GM19463 (cell line): ENCODE data around the gene TBATA.

Source experiments
- ATAC-seq: cut with Tn5 transposase; IDR thresholded peaks from one replicate; pipeline ENCODE4 v1.9.1; 2021; ENCODE audit warnings: mild to moderate bottlenecking, moderate library complexity; ENCODE audit not compliant: unreplicated experiment

TBATA gene

DNA sequence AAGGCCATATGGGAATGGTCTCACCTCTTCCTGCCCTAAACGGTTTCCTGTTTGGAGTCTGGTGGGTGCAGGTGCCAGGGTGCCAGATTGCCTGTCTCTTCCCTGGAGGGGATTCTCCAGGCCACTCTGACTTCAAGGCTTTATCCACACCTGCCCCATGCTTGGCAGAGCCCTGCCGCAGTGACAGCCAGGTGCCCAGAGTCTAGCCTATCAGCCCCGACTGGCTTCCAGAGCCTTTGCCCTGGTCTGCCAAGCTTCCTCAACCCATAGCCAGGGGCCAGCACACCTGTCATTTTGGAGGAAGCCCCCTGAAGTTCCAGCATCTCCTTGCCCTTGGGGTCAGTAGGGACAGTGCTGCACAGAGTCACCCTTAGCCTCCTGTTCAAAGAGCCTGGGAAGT is 21.6 kb downstream of the TBATA start:
- ATAC-seq, result no peak

DNA sequence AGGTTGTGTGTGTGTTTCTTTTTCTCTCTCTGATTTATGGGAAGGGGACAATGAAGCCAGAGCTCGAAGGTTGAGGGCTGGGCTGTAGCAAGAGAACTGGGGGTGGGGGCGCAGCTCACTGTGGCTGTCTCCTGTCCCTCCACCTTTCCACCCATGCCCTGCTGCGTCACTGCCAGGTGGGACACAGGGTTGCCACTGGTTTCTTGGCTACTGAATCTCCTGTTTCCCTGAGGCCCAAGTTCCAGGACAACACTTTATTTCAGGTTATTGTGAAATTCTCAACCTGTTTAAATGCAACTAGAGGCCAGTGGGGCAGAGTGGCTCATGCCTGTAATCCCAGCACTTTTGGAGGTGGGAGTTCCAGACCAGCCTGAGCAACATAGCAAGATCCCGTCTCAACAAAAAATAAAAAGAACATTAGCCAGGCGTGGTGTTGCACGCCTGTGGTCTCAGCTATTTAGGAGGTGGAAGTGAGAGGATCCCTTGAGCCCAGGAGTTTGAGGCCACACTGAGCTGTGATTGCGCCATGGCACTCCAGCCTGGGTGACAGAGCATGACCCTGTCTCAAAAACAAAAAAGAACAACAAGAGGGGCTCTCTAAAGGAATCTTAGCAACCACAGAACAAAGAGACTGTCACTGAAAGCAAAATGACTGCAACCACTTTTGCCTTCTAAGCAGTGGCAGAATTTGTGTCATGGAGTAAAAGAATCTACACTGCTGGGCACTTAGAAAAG is 22.6 kb downstream of the TBATA start:
- no peak for ATAC-seq

DNA sequence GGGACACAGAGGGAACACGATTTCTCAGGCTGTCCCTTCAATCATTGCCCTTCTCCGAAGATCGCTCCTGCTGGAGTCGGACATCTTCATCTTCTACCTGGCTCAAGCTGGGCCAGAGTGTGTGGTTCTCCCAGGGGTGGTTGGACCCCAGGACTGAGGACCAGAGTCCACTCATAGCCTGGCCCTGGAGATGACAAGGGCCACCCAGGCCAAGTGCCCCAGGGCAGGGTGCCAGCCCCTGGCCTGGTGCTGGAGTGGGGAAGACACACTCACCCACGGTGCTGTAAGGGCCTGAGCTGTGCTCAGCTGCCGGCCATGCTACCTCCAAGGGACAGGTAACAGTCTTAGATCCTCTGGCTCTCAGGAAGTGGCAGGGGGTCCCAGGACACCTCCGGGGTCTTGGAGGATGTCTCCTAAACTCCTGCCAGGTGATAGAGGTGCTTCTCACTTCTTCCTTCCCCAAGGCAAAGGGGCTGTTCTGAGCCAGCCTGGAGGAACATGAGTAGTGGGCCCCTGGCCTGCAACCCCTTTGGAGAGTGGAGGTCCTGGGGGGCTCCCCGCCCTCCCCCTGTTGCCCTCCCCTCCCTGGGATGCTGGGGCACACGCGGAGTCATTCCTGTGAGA is 23.3 kb downstream of the TBATA start:
- ATAC-seq, result no peak

DNA sequence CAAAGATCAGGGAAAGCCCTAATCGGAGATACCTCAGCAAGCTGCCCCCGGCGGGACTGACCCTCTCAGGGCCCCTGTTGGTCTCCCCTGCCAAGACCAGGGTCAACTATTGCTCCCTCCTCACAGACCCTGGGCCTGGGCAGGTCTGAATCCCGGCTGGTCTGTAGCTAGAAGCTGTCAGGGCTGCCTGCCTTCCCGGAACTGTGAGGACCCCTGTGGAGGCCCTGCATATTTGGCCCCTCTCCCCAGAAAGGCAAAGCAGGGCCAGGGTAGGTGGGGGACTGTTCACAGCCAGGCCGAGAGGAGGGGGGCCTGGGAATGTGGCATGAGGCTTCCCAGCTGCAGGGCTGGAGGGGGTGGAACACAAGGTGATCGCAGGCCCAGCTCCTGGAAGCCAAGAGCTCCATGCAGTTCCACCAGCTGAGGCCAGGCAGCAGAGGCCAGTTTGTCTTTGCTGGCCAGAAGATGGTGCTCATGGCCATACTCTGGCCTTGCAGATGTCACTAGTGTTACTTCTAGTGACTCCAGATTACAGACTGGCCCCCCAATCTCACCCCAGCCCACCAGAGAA is 24.1 kb downstream of the TBATA start:
- ATAC-seq, result no peak

DNA sequence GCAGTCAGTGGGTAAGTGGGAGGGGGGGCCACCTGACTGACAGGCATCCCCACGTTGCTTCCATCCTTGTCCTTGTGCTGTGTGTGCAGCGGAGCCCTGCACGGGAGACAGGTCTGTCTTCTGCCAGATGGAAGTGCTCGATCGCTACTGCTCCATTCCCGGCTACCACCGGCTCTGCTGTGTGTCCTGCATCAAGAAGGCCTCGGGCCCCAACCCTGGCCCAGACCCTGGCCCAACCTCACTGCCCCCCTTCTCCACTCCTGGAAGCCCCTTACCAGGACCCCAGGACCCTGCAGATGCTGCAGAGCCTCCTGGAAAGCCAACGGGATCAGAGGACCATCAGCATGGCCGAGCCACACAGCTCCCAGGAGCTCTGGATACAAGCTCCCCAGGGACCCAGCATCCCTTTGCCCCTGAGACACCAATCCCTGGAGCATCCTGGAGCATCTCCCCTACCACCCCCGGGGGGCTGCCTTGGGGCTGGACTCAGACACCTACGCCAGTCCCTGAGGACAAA is 24.8 kb downstream of the TBATA start:
- no peak for ATAC-seq

DNA sequence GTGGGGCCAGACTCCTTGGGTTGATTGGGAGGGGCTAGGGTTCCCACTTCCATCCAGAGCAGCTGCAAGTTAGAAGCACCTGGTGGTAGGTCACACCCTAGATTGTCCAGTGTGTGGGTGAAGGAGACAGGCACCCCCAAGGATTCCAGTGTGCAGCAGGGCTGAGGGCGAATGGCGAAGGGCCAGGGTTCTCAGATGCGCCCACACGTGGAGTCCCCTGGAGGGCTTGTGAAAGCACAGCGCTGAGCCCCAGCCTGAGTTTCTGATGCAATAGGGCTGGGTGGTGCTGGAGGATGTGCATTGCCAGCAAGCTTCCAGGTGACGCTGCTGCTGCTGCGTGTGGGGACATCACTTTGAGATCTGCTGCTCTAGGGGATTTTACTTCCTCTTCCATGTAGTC is 25.4 kb downstream of the TBATA start:
- no peak for ATAC-seq

DNA sequence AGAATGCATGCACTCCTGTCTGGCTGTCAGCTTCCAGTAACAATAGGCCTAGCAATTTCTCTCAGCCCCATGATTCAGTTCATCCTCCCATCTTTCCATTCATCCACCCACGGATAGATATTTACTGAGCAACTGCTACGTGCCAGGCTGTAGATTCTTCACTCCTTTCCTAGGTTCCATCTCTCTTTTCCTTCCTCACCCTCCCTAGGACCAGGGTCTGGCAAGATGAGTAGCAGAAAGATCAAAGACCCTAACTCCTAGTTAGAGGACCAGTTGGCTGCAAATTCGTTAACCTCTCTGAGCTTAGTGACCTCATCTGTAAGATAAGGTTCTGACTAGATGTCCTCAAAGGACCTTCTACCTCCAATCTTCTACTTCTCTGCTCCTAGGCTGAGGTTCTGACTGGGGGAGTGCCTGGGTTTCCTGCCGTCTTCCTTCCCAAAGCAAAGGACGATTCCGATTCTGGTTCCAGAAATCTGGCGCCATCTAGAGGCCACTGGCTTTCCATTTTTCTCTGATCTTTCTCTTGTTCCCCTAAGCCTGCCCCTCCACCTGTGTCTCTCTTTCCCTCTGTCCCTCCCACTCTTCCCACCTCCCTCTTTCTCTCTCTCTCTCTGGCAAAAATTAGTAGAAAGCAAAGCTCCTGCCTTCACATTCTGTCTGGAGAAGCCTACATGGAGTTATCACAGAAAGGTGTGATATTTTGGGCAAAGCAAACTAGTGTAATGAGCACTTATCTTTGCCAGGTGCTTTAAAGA is 26.2 kb downstream of the TBATA start:
- no peak for ATAC-seq

DNA sequence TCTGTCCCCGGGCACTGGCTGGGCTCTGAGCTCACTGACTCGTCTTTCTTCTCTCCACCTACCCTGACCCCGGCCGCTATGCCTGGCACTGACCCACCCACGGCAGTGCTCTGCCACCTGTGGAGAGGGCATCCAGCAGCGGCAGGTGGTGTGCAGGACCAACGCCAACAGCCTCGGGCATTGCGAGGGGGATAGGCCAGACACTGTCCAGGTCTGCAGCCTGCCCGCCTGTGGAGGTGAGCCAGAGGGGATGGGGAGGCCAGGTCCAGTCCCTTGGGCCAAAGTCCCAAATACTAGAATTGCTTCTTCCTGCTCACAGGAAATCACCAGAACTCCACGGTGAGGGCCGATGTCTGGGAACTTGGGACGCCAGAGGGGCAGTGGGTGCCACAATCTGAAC is 27.3 kb downstream of the TBATA start:
- no peak for ATAC-seq

DNA sequence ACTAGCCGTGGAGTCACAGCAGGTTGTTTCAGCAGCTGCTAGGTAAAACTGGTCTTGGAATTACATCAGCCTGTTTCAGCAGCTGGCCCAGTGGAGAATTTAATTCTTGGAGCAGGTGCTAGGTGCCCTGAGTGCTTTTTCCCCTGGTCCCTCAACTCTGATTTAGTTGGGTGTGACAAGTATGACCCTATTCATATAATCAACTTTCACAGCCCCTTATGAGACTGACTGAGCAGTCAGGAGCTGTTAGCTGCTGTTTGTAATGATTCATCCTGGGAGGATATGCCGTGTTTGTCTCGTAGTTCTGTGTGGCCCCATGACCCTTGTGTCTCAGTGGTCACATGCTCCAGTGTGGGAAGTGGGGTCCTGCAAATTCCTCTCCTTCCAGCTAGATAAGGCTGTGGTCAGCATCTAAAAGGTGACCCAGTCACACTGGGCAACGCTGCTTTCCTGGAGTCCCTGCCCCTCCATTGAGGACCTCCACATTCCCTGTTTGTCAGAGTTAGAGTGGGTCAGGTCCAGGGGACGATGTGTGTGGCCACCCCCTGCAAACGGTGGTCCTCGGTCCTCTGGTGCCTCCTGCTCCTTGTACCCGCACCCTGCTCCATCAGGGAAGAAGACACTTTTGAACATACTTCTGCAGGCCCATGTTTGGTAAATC is 28.3 kb downstream of the TBATA start:
- ATAC-seq, result no peak

DNA sequence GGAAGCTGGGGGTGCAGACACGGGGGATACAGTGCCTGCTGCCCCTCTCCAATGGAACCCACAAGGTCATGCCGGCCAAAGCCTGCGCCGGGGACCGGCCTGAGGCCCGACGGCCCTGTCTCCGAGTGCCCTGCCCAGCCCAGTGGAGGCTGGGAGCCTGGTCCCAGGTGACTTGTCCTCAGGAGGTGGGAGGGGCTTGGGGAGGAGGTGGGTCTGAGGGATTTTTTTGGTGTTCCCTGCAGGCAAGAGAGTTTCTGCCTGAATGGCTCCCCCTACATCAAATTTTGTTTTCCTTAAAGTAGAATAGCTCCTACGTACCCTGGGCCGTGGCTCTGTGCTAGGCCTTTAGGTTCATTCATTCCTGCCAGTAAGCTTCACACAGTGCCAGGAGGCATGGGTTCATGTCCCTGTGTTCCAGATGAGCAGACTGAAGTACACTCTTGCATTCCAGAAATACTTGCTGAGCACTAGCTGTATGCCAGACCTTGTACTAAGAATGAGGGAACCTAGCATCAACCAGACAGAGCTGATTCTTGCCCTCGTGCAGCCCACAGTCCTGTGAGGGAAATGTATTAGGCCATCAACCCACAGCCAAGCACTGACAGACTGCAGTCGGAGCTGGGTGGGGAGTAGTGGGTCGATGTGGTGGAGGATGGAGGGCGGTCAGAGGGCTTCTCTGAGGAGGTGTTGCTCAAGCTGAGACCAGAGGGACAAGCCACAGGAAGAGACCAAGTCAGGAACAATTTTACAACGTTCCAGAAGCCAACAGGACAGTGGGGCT is 31.1 kb downstream of the TBATA start:
- no peak for ATAC-seq

DNA sequence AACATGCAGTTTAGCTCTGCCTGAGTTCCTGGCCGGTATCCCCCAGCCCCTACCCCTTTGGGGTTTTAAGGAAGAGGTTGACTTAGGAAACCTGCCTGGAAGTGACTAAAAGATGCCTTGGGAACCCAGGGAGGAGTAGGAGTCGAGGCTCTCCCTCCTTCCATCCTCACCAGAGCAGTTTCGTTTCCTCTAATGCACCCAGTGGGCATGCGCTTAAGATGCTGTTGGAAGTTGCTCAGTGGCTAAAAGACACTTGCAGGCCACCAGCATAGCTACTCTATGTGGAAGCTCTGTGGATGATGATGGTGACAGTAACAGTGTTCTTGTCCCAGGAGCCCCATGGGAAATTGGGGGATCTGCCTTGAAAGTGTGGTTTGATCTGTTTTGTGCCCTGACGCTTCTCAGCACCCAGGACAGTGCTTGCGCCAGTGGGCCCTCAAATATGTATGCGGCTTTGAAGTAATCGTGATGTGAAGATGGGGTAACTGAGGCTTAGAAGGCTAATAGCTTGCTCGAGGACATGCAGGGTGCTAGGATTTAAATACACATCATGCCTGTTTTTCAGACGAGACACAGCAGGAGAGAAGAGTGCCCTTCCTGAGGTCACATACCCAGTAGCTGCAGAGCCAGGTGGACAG is 32.0 kb downstream of the TBATA start:
- no peak for ATAC-seq

DNA sequence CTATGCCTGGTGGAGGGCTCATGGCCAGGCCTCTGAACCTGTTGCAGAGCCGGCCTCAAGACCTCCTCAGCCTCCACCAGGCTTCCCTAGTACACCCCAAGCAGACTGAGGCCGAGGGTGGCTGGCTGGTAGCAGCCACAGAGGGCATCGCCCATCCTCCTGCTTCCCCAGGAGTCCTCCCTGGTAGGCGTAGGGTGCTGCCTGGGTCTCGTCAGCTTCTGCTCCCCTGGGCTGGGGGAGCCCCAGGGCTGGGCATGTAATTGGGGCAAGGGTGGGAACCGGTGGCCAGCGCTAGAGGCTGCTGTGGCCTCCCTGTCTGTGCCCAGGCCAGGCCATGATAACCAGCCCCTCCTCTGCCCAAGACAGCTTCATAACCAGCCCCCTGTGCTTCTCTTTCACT is 32.6 kb downstream of the TBATA start:
- no peak for ATAC-seq

DNA sequence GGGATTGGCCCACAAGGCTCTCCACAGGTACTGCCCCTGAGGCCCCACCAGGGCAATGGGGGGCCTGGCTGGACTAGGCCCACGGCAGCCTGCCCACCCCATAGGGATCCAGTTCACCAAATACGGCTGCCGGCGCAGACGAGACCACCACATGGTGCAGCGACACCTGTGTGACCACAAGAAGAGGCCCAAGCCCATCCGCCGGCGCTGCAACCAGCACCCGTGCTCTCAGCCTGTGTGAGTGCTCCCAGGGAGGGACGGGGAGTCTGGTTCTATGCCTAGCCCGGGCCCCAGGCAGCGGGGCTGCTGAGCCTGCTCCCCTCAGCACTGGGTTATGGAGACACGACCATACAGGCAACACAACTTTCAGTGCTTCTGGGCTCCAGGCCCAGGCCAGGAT is 33.2 kb downstream of the TBATA start:
- ATAC-seq, result no peak

DNA sequence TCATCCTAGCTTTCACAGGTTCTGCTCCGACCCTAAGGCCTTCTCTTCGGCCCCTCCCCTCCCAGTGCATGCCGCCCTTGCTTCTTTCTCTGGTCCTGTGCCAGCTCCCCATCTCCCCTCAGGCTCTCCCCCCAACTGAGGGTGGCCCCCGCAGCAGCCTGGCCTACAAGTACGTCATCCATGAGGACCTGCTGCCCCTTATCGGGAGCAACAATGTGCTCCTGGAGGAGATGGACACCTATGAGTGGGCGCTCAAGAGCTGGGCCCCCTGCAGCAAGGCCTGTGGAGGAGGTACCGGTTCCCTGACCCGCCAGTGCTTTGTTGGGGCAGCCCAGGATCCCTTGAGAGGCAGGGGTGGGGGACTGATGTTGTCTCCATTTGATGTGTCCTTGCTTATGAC is 33.8 kb downstream of the TBATA start:
- no peak for ATAC-seq

DNA sequence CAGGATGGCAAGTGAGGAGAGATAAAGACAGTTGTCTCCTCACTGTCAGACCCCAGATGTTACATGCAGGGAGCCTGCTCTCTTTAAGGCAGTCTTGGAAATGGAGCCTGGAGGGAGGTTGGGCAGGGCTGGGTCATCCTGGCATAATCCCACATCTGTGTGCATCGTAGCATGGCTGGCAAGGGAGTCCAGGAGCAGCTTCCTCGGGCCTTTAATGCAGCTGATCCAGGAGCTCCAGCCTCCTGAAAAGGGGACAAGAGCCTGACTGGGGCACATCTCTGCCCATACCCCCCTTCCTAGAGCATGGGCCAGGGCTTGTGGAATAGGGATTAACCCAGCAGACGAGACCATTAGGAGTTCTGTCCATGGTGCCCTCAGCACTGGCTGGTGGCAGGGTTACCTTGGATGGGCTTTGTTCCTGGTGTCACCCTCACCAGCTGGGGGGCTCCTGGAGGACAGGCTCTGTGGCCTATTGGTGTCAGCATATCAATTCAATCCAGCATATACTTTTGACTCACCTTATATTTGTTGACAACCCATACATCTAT is 34.9 kb downstream of the TBATA start:
- no peak for ATAC-seq

DNA sequence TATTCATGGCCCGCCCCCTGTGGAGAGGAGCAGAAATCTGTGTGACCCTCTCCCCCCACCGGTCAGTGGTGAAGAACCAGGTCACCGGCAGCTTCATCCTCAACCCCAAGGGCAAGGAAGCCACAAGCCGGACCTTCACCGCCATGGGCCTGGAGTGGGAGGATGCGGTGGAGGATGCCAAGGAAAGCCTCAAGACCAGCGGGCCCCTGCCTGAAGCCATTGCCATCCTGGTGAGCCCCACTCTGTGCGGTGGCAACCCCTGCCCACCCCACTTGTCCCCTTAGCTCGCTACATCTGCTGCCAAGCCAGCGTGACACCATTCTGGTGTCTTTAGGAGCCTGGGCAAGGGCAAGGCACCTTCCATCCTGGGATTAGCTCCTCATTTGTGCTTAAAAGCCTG is 35.4 kb downstream of the TBATA start:
- no peak for ATAC-seq

DNA sequence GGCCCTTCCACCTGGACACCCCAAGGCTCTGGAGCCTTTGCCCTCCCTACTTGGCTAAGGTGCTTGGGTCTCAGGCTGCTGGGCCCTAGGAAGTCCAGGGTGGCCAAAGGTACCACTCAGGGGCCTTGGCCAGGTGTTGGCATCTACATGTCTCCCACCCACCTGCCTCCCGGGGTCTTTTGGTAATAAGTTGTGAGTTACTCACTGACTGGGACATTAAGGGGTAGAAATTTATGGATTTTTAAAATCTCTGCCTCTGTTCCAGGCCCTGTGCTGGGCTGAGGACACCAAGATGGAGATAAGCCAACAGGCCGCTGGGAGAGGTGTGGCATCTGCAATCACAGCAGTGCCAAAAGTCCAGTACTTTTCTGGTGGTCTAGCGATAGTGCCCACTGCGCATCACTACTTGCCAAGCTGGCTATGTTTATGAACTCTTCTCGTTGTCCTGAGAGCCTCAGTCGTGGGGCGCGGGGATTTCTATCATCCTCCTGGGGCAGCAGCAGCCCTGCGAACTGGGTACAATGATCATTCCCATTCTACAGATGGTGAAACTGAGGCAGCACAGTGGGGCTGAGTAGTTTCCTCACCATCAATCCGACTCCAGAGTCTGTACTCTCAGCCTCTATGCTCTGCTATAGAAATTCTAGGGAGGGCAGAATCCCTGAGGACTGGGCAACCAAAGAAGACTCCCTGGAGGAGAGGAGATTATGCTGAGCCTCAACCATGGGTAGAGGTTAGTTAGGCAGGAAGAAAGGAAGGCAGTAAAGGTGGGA is 36.2 kb downstream of the TBATA start:
- no peak for ATAC-seq

DNA sequence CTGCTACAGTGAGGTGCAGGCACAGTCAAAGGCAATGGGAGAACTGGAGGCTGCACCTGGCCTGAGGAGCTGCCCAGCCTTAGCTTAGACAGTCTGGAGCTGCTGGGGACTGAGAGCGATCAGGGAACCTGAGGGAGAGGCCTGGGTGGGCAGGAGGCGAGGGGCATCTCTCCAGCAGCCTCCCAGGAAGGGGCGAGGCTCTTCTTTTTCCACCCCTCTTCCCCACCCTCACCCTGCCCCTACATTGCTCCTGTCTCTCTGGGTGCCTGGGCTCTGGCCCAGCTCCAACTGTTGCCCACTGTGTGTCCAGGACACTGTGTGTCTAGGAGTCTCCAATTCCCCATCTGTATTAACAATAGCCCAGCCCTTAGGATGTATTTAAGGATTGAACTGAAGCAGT is 36.9 kb downstream of the TBATA start:
- no peak for ATAC-seq
